Adrenal gland (tissue), 12 donors: ENCODE data around the gene DUSP2. TPM values are rescaled to one million over a fixed set of nuclear protein-coding genes. Genes with fewer than 3 reads are reported as not detected.

Experiments
- DNase-seq, 7 donors: peaks; one replicate each; pipeline ENCODE4 v3.0.0-alpha.2; 2019 to 2020
- H3K27ac ChIP-seq, 5 donors: fragments of 200-600 bp; sonication (generic) in 4 of 5; 1 replicate in 3 of 5; 2 replicates in 2 of 5; pipeline versions ENCODE4 v1.5.1 to v1.8.0; 2016 to 2020; ENCODE audit warnings: mild to moderate bottlenecking in 1 of 5
- H3K27me3 ChIP-seq: fragments of 200-600 bp; 2 replicates; pipeline ENCODE4 v1.8.0; 2021
- H3K36me3 ChIP-seq, 2 donors: fragments of 200-600 bp; replicated peaks in 1 of 2; 1 replicate in 1 of 2; 2 replicates in 1 of 2; pipeline versions ENCODE4 v1.5.1 to v1.8.0; 2018 to 2022
- H3K4me1 ChIP-seq, 2 donors: fragments of 200-600 bp; replicated peaks in 1 of 2; 1 replicate in 1 of 2; 2 replicates in 1 of 2; pipeline versions ENCODE4 v1.5.1 to v1.8.0; 2018 to 2021
- H3K4me3 ChIP-seq, 4 donors: fragments of 200-600 bp; sonication (generic) in 3 of 4; one replicate each; pipeline ENCODE4 v1.5.1; 2016 to 2018
- H3K9me3 ChIP-seq, 3 donors: fragments of 200-600 bp; sonication (generic) in 1 of 3; replicated peaks in 1 of 3; 1 replicate in 2 of 3; 2 replicates in 1 of 3; pipeline versions ENCODE4 v1.5.1 to v1.8.0; 2016 to 2021
- CTCF ChIP-seq, 6 experiments: fragments of 450-650 bp in 4 of 6; fragments of 200-600 bp in 2 of 6; sonication (generic) in 1 of 6; IDR thresholded peaks; 1 replicate in 5 of 6; 2 replicates in 1 of 6; pipeline versions ENCODE4 v1.5.1 to v1.8.0; 2016 to 2021; ENCODE audit warnings: antibody characterized with exemption in 6 of 6, mild to moderate bottlenecking in 2 of 6, moderate library complexity in 1 of 6
- POLR2A ChIP-seq, 2 donors: fragments of 450-650 bp; IDR thresholded peaks; one replicate each; pipeline ENCODE4 v1.6.1; 2017; ENCODE audit warnings: antibody characterized with exemption in 2 of 2, mild to moderate bottlenecking in 2 of 2, moderate library complexity in 1 of 2
- WGBS, 4 donors: extraction: QIAGEN DNeasy Blood & Tissue Kit in 2 of 4; methylation state at CpG; one replicate each; pipeline versions ENCODE4 v1.1.5 to v1.1.7; 2013 to 2017; 5-methylcytosine and 5-hydroxymethylcytosine counted together
- intact Hi-C, 2 donors: fragments of 100-400 bp; cut with DNase I; formaldehyde crosslinking; loops; one replicate each; pipeline versions ENCODE4 v1.14.1 to v1.15.0; 2022 to 2023
- polyA plus RNA-seq, 3 donors: library from polyadenylated mRNA; stranded (reverse); fragments of 200-250 nt in 2 of 3; fragments of 350-450 nt in 1 of 3; fragmentation: Illumina TruSeq in 1 of 3; extraction: RNeasy Lipid Tissue Mini Kit (QIAGEN cat#74804) in 1 of 3; gene quantifications; one replicate each; pipeline ENCODE4 v1.2.3, GENCODE V29; 2013 to 2014
- total RNA-seq, 9 donors: library from RNA; depleted of rRNA in 4 of 9; stranded (reverse); fragments of >200 nt in 4 of 9; fragments of 120-200 nt in 1 of 9; fragmentation: NEBNext Ultra II Directional in 1 of 9; extraction: Animal tissue kit (Norgen Biotek cat#: 25700) in 1 of 9; gene quantifications; one replicate each; pipeline versions ENCODE4 v1.1.0 to v1.2.4, GENCODE V29; 2013 to 2023
- donor health status: healthy with polysubstance abuse.
- donor health status: Bipolar disorder and iron deficiency.
- donor health status: DM: yes; HTN: yes; CAD: no.
- donor health status: DM: no; HTN: no; CAD: no.
- donor health status: DM: no; HTN: no; CAD: no.
- donor health status: DM: yes; HTN: yes; CAD: no.

DUSP2 gene
- total and polyA plus RNA-seq, 12 donors = 0.48 to 4.7 (median 1.9) TPM

GRCh38 chr2:96112501-96113366 lies 32.5 kb downstream of the DUSP2 start:
- DNase-seq = no peak
- Histone ChIP-seq H3K27ac (no peak overlapping the region), H3K36me3 (no peaks in the 10 kb centered on the region), H3K9me3 (no peaks in the 10 kb centered on the region), H3K4me1 (peaks cover 0 to 8% of the 10 kb centered on the region in 2 donors), H3K4me3 (no peak overlapping the region), H3K27me3 (peaks cover 19% of the 10 kb centered on the region)
- TF ChIP-seq POLR2A (IDR thresholded peaks at IDR 0.05) (no peak), CTCF (IDR thresholded peaks at IDR 0.05) (no peak)
- 84 to 94% (median 89%) methylated on average over 9 of the region's 9 CpGs for WGBS, 4 donors
- intact Hi-C loops = loop anchor here in 1 of 2 donors (10.0 kb wide), 1 partner anchor 88 kb away; no protein-coding TSS in a partner anchor

GRCh38 chr2:96111823-96112500 lies 33.3 kb downstream of the DUSP2 start:
- no peak overlapping the region for H3K27ac ChIP-seq
- H3K4me3 ChIP-seq = no peak overlapping the region
- H3K36me3 ChIP-seq = no peaks in the 10 kb centered on the region
- peaks cover 14% of the 10 kb centered on the region for H3K27me3 ChIP-seq
- H3K9me3 ChIP-seq = no peaks in the 10 kb centered on the region
- peaks cover 0 to 5% of the 10 kb centered on the region in 2 donors for H3K4me1 ChIP-seq
- no peak for TF ChIP-seq POLR2A (IDR thresholded peaks at IDR 0.05)
- intact Hi-C loops = loop anchor here in 1 of 2 donors (10.0 kb wide), 1 partner anchor 87 kb away; no protein-coding TSS in a partner anchor
- 86 to 91% (median 90%) methylated on average over 3 to 7 of the region's 7 CpGs for WGBS, 4 donors
- no peak for DNase-seq

DNA sequence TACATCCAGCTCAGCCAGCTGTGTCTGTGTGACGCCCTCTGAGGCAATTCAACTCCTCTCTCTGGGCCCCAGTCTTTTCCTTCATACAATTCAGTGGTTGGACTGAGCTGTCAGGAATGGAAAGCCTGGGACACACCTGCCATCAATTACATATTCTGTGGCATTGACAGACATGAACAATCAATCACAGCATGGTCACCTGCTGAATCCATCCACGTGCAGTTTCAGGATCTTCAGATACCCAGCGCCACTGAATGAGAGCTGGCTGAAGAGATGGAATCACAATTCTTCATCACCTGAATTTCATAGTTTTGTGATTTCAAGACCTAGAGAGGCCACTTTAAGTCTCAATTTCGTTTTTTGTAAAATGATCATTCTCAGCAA lies 34.0 kb downstream of the DUSP2 start:
- DNase-seq = no peak
- no peaks in the 10 kb centered on the region for H3K9me3 ChIP-seq
- intact Hi-C loops = loop anchor here in 1 of 2 donors (10.0 kb wide), 1 partner anchor 86 kb away; no protein-coding TSS in a partner anchor
- no peaks in the 10 kb centered on the region for H3K4me1 ChIP-seq
- no peak overlapping the region for H3K4me3 ChIP-seq
- peaks cover 10% of the 10 kb centered on the region for H3K27me3 ChIP-seq
- TF ChIP-seq POLR2A (IDR thresholded peaks at IDR 0.05) (no peak), CTCF (IDR thresholded peaks at IDR 0.05) (no peak)
- no peak overlapping the region for H3K27ac ChIP-seq
- WGBS, 4 donors = 76 to 88% (median 81%) methylated on average over 4 of the region's 4 CpGs
- no peaks in the 10 kb centered on the region for H3K36me3 ChIP-seq

- intact Hi-C loops = loop anchor here in 1 of 2 donors (10.0 kb wide), 1 partner anchor 86 kb away; no protein-coding TSS in a partner anchor
- Histone ChIP-seq H3K9me3 (no peaks in the 10 kb centered on the region), H3K27ac (no peak overlapping the region), H3K27me3 (peaks cover 5% of the 10 kb centered on the region), H3K4me1 (no peaks in the 10 kb centered on the region), H3K36me3 (no peaks in the 10 kb centered on the region), H3K4me3 (no peak overlapping the region)
- DNase-seq = peak in 1 of 7 donors; percentile 7
- TF ChIP-seq CTCF (IDR thresholded peaks at IDR 0.05) (no peak), POLR2A (IDR thresholded peaks at IDR 0.05) (no peak)
- 83 to 89% (median 88%) methylated on average over 5 to 13 of the region's 13 CpGs for WGBS, 4 donors
Measured at GRCh38 chr2:96110621-96111256, 34.5 kb downstream of the DUSP2 start.
